Neural progenitor cell (in vitro differentiated cells): Measurements from ENCODE around the gene ATP1A2.

Experiments
- EZH2 ChIP-seq: fragments of 200-600 bp; sonication (generic); IDR thresholded peaks from 2 replicates; pipeline ENCODE4 v1.6.1; 2017; ENCODE audit warnings: antibody characterized with exemption, mild to moderate bottlenecking, moderate library complexity
- TF ChIP-seq, protein P1 (sequence below): fragments of 200-600 bp; sonication (generic); IDR thresholded peaks from 2 replicates; pipeline ENCODE4 v1.5.1; 2017; ENCODE audit warnings: antibody characterized with exemption, mild to moderate bottlenecking

DNA sequence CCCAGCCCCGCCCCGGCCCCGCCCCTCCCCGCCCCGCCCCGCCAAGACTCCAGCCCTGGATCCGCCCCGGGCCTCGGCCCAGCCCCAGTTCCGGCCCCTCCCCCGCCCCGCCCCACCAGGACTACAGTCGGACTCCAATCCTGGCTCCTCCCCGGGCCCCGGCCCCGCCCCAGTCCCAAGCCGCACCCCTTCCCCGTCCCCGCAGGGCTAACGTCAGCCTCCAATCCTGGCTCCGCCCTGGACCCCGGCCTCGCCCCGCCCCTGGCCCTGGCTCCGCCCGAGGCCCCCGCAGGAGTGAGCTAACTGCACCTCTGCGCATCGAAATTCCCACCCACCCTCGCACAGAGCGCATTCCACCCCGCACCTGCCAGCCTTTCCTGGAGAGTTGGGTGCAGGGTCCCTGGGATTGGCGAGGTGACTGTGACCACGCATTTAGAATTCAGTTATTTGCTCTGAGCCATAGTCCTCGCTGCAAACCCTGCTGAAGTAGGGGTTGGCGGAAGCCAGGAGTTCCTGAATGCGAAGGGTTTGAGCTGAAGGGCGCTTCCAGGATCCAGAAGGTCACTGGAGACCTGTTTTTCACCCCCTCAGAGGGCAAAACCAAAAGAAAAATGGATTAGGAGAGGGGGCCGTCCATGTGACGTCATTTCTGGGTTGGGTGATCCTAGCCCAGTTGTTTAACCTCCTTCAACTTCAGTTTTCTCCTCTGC, 16.6 kb upstream of the ATP1A2 start:
- TF ChIP-seq, protein P1, sequence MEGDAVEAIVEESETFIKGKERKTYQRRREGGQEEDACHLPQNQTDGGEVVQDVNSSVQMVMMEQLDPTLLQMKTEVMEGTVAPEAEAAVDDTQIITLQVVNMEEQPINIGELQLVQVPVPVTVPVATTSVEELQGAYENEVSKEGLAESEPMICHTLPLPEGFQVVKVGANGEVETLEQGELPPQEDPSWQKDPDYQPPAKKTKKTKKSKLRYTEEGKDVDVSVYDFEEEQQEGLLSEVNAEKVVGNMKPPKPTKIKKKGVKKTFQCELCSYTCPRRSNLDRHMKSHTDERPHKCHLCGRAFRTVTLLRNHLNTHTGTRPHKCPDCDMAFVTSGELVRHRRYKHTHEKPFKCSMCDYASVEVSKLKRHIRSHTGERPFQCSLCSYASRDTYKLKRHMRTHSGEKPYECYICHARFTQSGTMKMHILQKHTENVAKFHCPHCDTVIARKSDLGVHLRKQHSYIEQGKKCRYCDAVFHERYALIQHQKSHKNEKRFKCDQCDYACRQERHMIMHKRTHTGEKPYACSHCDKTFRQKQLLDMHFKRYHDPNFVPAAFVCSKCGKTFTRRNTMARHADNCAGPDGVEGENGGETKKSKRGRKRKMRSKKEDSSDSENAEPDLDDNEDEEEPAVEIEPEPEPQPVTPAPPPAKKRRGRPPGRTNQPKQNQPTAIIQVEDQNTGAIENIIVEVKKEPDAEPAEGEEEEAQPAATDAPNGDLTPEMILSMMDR, result no peak
- TF ChIP-seq EZH2, result no peak
